RWPE2 (cell line): ENCODE results near the gene EDN2.

ENCODE experiments used
- ATAC-seq: fragments of 200-7000 bp; cut with Tn5 transposase; 3 replicates; pipeline ENCODE4 v1.9.1; 2021; ENCODE audit warnings: low read depth
- DNase-seq: peaks from one replicate; pipeline ENCODE4 v3.0.0-alpha.2; 2020; ENCODE audit warnings: low spot score
- H3K27ac ChIP-seq: fragments of 450-650 bp; 2 replicates; pipeline ENCODE4 v1.5.1; 2017; ENCODE audit warnings: mild to moderate bottlenecking; ENCODE audit not compliant: poor library complexity, severe bottlenecking
- H3K27me3 ChIP-seq: fragments of 250-450 bp; sonication (Bioruptor Pico); 2 replicates; pipeline ENCODE4 v1.5.1; 2021; ENCODE audit warnings: mild to moderate bottlenecking, moderate library complexity; ENCODE audit not compliant: insufficient read depth, poor library complexity, severe bottlenecking
- H3K36me3 ChIP-seq: fragments of 250-450 bp; sonication (Bioruptor Pico); 2 replicates; pipeline ENCODE4 v1.5.1; 2020; ENCODE audit warnings: low read depth, mild to moderate bottlenecking, moderate library complexity
- H3K4me1 ChIP-seq: fragments of 250-450 bp; sonication (Bioruptor Pico); 2 replicates; pipeline ENCODE4 v1.5.1; 2021; ENCODE audit warnings: mild to moderate bottlenecking, moderate library complexity; ENCODE audit not compliant: insufficient read depth, poor library complexity, severe bottlenecking
- H3K4me3 ChIP-seq: fragments of 250-450 bp; sonication (Bioruptor Pico); 2 replicates; pipeline ENCODE4 v1.5.1; 2021; ENCODE audit warnings: mild to moderate bottlenecking, moderate library complexity; ENCODE audit not compliant: severe bottlenecking
- H3K9me3 ChIP-seq: fragments of 250-450 bp; sonication (Bioruptor Pico); 2 replicates; pipeline ENCODE4 v1.5.1; 2021; ENCODE audit warnings: mild to moderate bottlenecking, moderate library complexity; ENCODE audit not compliant: severe bottlenecking
- TF ChIP-seq, protein P1 (sequence below): fragments of 450-650 bp; IDR thresholded peaks from one replicate; pipeline ENCODE4 v1.5.1; 2017; ENCODE audit warnings: mild to moderate bottlenecking, moderate library complexity; ENCODE audit not compliant: poor library complexity, severe bottlenecking

The EDN2 gene

DNA sequence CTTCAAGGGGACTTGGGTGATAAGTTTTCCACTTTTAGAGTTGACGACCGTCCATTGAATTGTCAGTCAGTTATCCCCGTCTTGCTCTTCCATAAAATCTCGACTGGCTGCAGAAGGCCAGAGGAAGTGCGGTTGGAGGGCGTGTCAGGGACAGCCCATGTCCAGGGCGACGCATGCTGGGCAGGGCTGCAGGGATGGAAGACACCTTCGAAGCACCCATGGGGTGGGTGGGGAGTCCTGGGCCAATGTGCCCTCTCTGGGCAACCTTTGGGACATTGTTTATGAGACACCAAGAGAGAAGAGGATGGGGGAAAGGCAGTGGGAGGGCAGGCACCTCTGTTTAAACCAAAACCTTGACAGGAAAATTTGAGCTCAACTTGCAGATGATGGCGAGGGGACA lies 38.6 kb upstream of the EDN2 start:
- H3K9me3 ChIP-seq = no peaks in the 10 kb centered on the region
- no peak overlapping the region for H3K27ac ChIP-seq
- H3K36me3 ChIP-seq = no peaks in the 10 kb centered on the region
- H3K4me1 ChIP-seq = no peaks in the 10 kb centered on the region
- no peak for DNase-seq
- ATAC-seq = no peak
- no peaks in the 10 kb centered on the region for H3K27me3 ChIP-seq
- TF ChIP-seq, protein P1, sequence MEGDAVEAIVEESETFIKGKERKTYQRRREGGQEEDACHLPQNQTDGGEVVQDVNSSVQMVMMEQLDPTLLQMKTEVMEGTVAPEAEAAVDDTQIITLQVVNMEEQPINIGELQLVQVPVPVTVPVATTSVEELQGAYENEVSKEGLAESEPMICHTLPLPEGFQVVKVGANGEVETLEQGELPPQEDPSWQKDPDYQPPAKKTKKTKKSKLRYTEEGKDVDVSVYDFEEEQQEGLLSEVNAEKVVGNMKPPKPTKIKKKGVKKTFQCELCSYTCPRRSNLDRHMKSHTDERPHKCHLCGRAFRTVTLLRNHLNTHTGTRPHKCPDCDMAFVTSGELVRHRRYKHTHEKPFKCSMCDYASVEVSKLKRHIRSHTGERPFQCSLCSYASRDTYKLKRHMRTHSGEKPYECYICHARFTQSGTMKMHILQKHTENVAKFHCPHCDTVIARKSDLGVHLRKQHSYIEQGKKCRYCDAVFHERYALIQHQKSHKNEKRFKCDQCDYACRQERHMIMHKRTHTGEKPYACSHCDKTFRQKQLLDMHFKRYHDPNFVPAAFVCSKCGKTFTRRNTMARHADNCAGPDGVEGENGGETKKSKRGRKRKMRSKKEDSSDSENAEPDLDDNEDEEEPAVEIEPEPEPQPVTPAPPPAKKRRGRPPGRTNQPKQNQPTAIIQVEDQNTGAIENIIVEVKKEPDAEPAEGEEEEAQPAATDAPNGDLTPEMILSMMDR = no peak
- H3K4me3 ChIP-seq = no peak overlapping the region

DNA sequence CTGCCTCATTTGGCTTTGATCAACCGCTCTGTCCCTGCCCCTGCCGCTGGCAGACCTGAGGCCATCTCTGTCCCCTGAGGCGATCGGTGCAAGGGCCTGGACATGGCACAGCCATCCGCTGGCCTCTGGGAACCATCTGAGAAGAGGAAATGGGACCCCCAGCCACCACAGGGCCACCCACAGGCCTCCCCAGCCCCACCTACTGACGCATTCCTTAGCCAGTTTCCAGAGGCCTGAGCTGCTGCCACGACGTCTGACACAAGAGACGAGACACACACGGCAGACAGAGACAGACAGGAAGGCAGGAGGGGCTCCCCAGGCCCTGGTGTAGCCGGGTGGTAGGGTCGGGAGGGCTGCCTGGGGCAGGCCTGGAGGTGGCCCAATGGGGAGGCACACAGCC lies 37.3 kb upstream of the EDN2 start:
- no peak for ATAC-seq
- no peaks in the 10 kb centered on the region for H3K36me3 ChIP-seq

DNA sequence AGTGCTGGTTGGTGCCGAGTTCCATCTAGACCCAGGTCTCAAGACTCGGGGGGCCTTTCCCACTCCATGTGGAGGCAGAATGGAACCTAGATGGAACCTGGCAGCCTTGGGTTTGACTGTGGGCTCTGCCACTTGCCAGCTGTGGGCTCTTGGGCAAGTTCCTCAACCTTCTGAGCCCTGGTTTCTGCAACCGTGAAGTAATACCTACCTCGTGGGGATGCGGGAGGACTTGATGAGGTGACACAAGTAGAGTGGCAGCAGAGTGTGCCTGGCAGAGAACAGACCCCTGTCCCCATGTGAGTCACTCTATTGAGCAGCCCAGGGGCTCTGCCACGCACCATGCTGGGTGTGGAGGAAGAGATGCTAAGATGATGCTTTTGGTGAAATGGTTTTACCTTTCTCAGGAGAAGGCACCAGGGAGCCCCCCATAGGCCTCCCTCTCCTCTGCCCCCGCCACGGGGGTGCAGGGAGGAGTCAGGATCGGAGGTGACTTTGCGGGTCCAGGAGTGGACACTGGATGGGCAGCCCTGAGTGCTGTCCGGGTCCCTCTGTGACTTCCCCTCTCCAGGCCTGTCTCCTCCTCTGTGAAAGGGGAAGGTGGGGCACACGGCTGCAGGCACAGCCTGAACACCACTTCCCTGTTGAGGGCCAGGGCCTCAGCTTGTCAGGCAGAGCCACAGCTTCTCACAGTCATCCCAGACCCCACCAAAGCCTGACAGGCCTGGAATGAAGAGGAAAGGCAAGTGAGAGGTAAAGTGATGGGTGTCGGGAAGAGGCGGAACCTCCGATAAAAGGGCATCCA lies 36.7 kb upstream of the EDN2 start:
- no peaks in the 10 kb centered on the region for H3K4me1 ChIP-seq
- no peak for DNase-seq
- TF ChIP-seq, protein P1 = no peak
- no peak overlapping the region for H3K27ac ChIP-seq
- H3K36me3 ChIP-seq = no peaks in the 10 kb centered on the region
- H3K27me3 ChIP-seq = no peaks in the 10 kb centered on the region
- no peak overlapping the region for H3K4me3 ChIP-seq
- no peaks in the 10 kb centered on the region for H3K9me3 ChIP-seq
- no peak for ATAC-seq

More for the DNA sequence above, 37.3 kb upstream of the EDN2 start:
- Histone ChIP-seq H3K9me3 (no peaks in the 10 kb centered on the region), H3K27me3 (no peaks in the 10 kb centered on the region), H3K4me3 (no peak overlapping the region), H3K27ac (no peak overlapping the region), H3K4me1 (no peaks in the 10 kb centered on the region)
- TF ChIP-seq, protein P1 = no peak
- DNase-seq = no peak

DNA sequence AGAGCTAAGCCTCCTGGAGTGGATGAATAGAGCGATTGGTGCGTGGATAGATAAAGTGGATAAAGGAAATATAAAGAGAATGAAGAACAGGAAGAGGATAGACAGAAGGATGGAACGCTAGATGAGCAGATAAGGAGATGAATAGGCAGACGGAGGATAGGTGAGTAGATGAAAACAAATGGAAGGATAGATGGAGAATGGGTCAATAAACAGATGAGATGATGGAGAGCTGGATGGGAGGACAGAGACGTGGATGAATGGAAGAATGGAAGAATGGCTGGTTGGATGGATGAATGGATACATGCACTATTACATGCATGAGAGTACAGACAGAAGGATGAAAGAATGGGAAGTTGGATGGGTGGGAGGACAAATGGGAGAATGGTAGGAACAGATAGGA lies 35.2 kb upstream of the EDN2 start:
- no peaks in the 10 kb centered on the region for H3K27me3 ChIP-seq
- no peaks in the 10 kb centered on the region for H3K9me3 ChIP-seq
- DNase-seq (no peak), ATAC-seq (no peak)
- no peaks in the 10 kb centered on the region for H3K36me3 ChIP-seq
- H3K4me3 ChIP-seq = no peak overlapping the region
- H3K4me1 ChIP-seq = peaks cover 11% of the 10 kb centered on the region
- TF ChIP-seq, protein P1 = no peak
- no peak overlapping the region for H3K27ac ChIP-seq

DNA sequence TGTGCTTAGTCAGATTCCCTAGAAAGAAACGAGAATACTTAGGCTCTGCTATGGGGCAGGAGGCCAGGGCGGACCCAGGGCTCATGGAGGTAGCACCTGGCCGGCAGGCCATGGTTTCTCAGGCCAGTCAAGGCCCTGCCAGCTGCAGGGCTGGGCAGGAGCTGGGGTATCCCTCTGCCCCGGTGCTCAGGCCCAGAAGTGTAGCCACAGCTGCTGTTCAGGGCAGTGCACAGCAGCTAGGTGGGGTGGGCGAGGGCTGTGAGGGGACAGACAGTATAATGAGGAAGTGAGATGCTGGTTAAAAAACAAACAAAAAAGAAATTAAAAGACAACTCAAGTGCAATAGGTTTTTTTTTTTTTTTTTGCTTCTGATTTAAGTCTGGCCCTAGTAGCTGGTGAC lies 34.0 kb upstream of the EDN2 start:
- H3K9me3 ChIP-seq = no peaks in the 10 kb centered on the region
- DNase-seq (no peak), ATAC-seq (no peak)
- H3K4me3 ChIP-seq = no peak overlapping the region
- H3K27me3 ChIP-seq = no peaks in the 10 kb centered on the region
- TF ChIP-seq, protein P1 = no peak
- H3K27ac ChIP-seq = no peak overlapping the region
- no peaks in the 10 kb centered on the region for H3K36me3 ChIP-seq
- H3K4me1 ChIP-seq = peaks cover 11% of the 10 kb centered on the region
